K562 (cell line): ENCODE data around the gene SETD1B. TPM values are rescaled to one million over a fixed set of nuclear protein-coding genes. Genes with fewer than 3 reads are reported as not detected.

Source experiments
- ATF7 ChIP-seq: fragments of 450-650 bp; IDR thresholded peaks from 2 replicates; pipeline ENCODE4 v1.7.1; 2014; ENCODE audit warnings: mild to moderate bottlenecking, moderate library complexity
- CREB3L1 ChIP-seq: fragments of 450-650 bp; IDR thresholded peaks from 2 replicates; pipeline ENCODE4 v1.6.1; 2014; ENCODE audit warnings: low read depth, mild to moderate bottlenecking, moderate library complexity, borderline replicate concordance
- ID3 ChIP-seq, 2 experiments: fragments of 250-450 bp in 1 of 2; fragments of 450-650 bp in 1 of 2; sonication (Bioruptor Pico) in 1 of 2; IDR thresholded peaks; 2 replicates each; pipeline versions ENCODE4 v1.6.1 to v1.8.0; 2016 to 2021; ENCODE audit warnings: mild to moderate bottlenecking in 2 of 2, moderate library complexity in 2 of 2, missing compliant biosample characterization in 1 of 2, missing genetic modification characterization in 1 of 2
- L3MBTL2 ChIP-seq: fragments of 450-650 bp; IDR thresholded peaks from 2 replicates; pipeline ENCODE4 v1.6.1; 2016; ENCODE audit warnings: mild to moderate bottlenecking, moderate library complexity
- NCOR1 ChIP-seq: fragments of 450-650 bp; IDR thresholded peaks from 2 replicates; pipeline ENCODE4 v1.6.1; 2016; ENCODE audit warnings: mild to moderate bottlenecking, moderate library complexity
- NR2F6 ChIP-seq: fragments of 450-650 bp; formaldehyde crosslinking; IDR thresholded peaks from 2 replicates; pipeline ENCODE4 v1.4.0; 2020; ENCODE audit warnings: mild to moderate bottlenecking
- PCBP2 ChIP-seq: fragments of 200-400 bp; formaldehyde crosslinking; IDR thresholded peaks from 2 replicates; pipeline ENCODE4 v1.6.1; 2018; ENCODE audit warnings: low read length, low read depth, mild to moderate bottlenecking, moderate library complexity; ENCODE audit not compliant: poor library complexity, severe bottlenecking
- POLR2G ChIP-seq: fragments of 200-400 bp; formaldehyde crosslinking; IDR thresholded peaks from 2 replicates; pipeline ENCODE4 v1.6.1; 2017; ENCODE audit warnings: low read depth, mild to moderate bottlenecking, antibody characterized with exemption, low read length, moderate library complexity
- RBM15 ChIP-seq: fragments of 200-400 bp; formaldehyde crosslinking; IDR thresholded peaks from 2 replicates; pipeline ENCODE4 v1.6.1; 2018; ENCODE audit warnings: mild to moderate bottlenecking, low read length, moderate library complexity; ENCODE audit not compliant: insufficient read depth
- SAFB2 ChIP-seq: fragments of 200-400 bp; formaldehyde crosslinking; IDR thresholded peaks from 2 replicates; pipeline ENCODE4 v1.6.1; 2018; ENCODE audit warnings: borderline replicate concordance, low read length, low read depth, moderate library complexity; ENCODE audit not compliant: severe bottlenecking
- SIX5 ChIP-seq, 2 experiments: IDR thresholded peaks; 2 replicates each; pipeline ENCODE4 v1.6.1; 2011; ENCODE audit warnings: low read length in 2 of 2, borderline replicate concordance in 1 of 2, low read depth in 1 of 2, mild to moderate bottlenecking in 1 of 2, moderate library complexity in 1 of 2; ENCODE audit not compliant: insufficient read depth in 1 of 2
- SRSF7 ChIP-seq: fragments of 200-400 bp; formaldehyde crosslinking; optimal IDR thresholded peaks from 2 replicates; pipeline ENCODE3; 2017; ENCODE audit warnings: mild to moderate bottlenecking, low read depth, low read length
- TAF7 ChIP-seq: fragments of 450-650 bp; IDR thresholded peaks from 2 replicates; pipeline ENCODE4 v1.6.1; 2016; ENCODE audit warnings: missing genetic modification characterization, missing compliant biosample characterization
- ZBTB40 ChIP-seq, 2 experiments: fragments of 450-650 bp in 1 of 2; sonication (generic) in 1 of 2; formaldehyde crosslinking in 1 of 2; IDR thresholded peaks; 2 replicates each; pipeline versions ENCODE4 v1.7.1 to v1.9.0; 2016 to 2022; ENCODE audit warnings: inconsistent platforms in 1 of 2, mild to moderate bottlenecking in 1 of 2, missing genetic modification reagents in 1 of 2
- polyA plus RNA-seq, 8 experiments: library from polyadenylated mRNA; depleted of rRNA in 4 of 8; stranded (reverse) in 5 of 8; unstranded in 3 of 8; fragments of >200 nt; fragmentation: Nextera tagmentation in 2 of 8; fragmentation: Illumina TruSeq in 1 of 8; extraction: Ambion mirVana in 2 of 8; extraction: Trizol in 1 of 8; gene quantifications; 2 replicates each; pipeline versions ENCODE4 v1.2.1 to v1.2.3, GENCODE V29; 2011 to 2014; ENCODE audit warnings: inconsistent platforms in 1 of 8, missing spikeins in 1 of 8
- total RNA-seq, 7 experiments: library from RNA; depleted of rRNA in 6 of 7; stranded (reverse); fragments of >200 nt in 6 of 7; fragmentation: Illumina TruSeq in 2 of 7; extraction: Trizol in 2 of 7; gene quantifications; 2 replicates each; pipeline versions ENCODE4 v1.2.1 to v1.2.3, GENCODE V29; 2011 to 2021; ENCODE audit warnings: low replicate concordance in 1 of 7

Gene SETD1B
- total and polyA plus RNA-seq, 9 of the 15 experiments (the other 6 are each of a cell fraction or from before 2014, with no cell fraction given) = 0.48 to 26.6 (median 2.3) TPM

GRCh38 chr12:121796855-121797751, 6.7 kb upstream of the SETD1B start (continued):
- TF ChIP-seq ZBTB40 (IDR thresholded peaks at IDR 0.05) (peak; percentile 88), ZBTB40 (CRISPR knock-in tag; IDR thresholded peaks at IDR 0.05) (no peak), NCOR1 (peak; percentile 32), PCBP2 (no peak), SRSF7 (no peak), SAFB2 (no peak), ATF7 (peak; percentile 82), TAF7 (peak; percentile 41), ID3 (CRISPR knock-in tag; IDR thresholded peaks at IDR 0.05) (no peak), ID3 (tag; IDR thresholded peaks at IDR 0.05) (peak; percentile 85; the same call in 1 of the 2 replicates), SIX5 (IDR thresholded peaks at IDR 0.05; ENCODE audit: borderline replicate concordance in 1 of 2, insufficient read depth in 1 of 2, low read depth in 1 of 2, low read length in 2 of 2) (no peak), POLR2G (peak; percentile 85), CREB3L1 (peak; percentile 94), NR2F6 (CRISPR knock-in tag) (no peak), RBM15 (no peak), L3MBTL2 (peak; percentile 57)
